NCI-H226 (cell line): Measurements from ENCODE around the gene FAM83G.
"Not testable (repeated sequence)": the region's sequence is repeated elsewhere in the genome, so short reads cannot be mapped to it uniquely, and the experiment has no call there.

Experiments
- DNase-seq: peaks from one replicate; pipeline ENCODE4 v3.0.0-alpha.2; 2015

FAM83G gene

DNA sequence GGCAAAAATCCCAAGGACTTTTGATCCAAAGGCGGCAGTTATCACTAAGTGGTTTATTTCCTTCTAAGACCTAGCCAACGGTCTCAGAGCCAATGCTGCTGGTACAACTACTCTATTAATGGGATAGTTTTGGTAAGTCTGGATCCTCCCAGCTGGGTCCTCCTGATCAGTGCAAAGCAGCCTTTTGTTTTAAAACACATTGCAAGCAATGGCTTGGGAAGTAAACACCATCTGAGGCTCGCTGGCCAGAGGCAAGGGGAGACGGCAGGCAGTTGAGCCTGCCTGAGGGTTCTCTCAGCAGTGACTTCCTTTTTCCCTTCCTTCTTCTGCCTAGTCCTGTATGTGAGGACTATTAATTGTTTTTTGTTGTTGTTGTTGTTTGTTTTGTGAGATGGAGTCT is 54.2 kb downstream of the FAM83G start:
- no peak for DNase-seq

DNA sequence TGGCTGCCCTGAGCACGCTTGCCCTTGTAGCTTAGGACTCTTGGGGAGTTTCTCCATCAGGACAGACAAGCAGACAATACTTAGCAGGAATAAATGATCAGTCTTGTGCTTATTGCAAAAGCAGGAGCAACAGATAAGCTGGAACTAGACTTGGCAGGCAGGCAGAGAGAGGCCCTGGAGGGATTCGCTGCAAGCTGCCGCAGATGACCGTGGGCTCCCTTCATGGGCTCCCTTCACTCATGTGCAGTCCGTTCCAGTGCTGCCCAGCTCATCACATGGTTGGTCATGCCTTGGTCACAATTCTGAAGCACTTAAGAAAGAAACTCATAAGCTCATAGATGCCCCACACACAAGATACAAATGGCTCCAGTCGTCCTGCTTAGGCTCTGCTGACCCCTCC is 55.0 kb downstream of the FAM83G start:
- no peak for DNase-seq

- DNase-seq: no peak
Measured at GRCh38 chr17:18948476-18949006, 56.0 kb downstream of the FAM83G start.

DNA sequence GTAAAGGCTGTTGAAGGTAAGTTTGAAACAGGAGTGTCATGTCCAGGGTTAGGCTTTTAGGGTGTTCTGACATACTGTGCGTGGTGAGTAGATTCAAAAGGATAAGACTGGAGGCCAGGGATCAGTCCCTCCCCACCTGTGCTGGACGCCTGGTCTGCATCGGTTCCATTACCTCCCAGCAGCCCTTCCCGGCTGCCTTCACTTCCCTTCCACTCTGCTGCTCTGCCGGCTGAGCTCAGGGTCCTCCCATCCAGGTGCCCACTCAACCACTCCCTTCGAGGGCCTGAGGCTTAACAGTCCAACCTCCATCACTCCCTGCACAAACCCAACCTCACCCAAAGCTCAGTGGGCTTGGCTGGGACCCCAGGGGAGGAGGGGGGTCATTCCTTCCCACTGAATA is 56.7 kb downstream of the FAM83G start:
- no peak for DNase-seq

- peak; percentile 95 for DNase-seq
Measured at GRCh38 chr17:18946536-18946935, 58.0 kb downstream of the FAM83G start.

- DNase-seq: no peak
Measured at GRCh38 chr17:18944646-18945045, 59.9 kb downstream of the FAM83G start.

DNA sequence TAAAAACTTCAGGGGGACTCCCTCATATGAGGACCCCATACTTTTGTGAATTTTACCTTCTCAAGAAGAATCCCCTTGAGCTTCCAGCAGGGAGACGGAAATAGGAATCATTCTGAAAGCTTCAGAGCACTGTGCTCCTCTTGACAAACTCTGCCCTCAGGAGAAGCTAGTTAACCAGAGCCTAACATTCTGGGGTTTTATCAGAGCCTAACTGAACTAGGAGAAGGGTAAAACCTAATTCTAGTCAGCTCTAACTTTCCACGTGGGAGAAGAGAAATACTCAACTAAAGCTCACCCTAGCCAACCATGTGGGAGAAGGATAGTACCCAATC is 65.9 kb downstream of the FAM83G start:
- DNase-seq: no peak

DNA sequence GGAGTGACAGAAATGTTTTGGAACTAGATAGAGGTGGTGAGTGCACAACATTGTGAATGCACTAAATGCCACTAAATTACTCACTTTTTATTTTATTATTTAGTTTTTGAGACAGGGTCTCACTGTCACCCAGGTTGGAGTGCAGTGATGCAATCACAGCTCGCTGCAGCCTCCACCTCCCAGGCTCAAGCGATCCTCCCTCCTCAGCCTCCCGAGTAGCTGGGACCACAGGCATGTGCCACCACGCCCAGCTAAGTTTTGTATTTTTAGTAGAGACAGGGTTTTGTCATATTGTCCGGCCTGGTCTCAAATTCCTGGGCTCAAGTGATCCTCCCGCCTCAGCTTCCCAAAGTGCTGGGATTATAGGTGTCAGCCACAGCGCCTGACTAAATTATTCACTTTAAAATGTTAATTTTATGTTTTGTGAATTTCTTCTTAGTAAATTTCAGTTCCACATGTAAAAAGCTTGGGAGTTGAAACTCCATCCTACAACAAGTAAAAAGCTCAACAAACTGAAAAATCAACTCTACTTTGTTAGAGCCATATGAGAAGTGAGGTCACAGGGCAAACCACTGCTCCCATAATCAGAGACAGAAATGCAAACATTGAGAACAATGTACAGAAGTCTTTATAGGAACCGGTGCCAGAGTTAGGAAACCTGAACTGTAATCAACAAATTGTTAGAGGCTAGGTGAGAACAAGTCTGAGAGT is 66.4 kb downstream of the FAM83G start:
- no peak for DNase-seq

DNA sequence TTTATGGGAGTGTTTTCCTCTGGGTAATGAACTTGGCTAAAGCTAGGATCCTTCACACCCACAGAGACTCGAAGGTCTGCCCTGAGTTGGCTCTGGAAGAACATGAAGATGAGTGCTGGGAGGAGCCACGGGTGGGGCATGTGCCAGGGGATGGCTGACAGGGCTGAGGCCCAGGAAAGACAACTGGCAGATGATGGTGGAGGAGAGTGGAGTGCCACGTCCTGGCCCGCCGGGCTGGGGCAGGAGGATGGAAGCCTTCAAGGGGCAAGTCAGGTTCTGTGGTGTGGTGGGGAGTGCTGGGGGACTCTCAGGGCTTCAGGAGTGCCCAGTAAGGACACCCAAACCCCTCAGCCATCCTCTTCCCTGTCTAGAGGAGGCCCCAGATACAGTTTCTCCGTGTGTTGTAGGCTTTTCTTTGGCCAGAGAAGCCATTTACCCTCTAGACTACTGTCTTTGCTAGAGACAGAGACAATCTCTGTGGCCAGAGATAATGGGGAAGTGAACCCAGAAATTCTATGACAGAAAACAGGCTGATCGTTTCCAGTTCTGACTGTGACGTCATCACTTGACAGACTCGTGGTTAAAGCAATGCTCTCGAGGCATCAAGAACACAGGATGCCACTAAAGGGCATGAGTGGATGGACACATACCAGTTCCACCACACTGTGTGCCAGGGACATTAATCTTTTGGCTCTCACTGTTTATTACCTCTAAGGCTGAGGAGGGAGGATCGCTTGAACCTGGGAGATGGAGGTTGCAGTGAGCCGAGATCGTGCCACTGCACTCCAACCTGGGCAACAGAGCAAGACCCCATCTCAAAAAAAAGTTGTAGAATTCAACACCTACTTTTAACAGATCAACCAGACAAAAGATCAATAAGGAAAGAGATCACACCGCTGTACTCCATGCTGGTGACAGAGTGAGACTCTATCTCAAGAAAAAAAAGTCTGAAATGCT is 71.2 kb downstream of the FAM83G start:
- DNase-seq: no peak

DNA sequence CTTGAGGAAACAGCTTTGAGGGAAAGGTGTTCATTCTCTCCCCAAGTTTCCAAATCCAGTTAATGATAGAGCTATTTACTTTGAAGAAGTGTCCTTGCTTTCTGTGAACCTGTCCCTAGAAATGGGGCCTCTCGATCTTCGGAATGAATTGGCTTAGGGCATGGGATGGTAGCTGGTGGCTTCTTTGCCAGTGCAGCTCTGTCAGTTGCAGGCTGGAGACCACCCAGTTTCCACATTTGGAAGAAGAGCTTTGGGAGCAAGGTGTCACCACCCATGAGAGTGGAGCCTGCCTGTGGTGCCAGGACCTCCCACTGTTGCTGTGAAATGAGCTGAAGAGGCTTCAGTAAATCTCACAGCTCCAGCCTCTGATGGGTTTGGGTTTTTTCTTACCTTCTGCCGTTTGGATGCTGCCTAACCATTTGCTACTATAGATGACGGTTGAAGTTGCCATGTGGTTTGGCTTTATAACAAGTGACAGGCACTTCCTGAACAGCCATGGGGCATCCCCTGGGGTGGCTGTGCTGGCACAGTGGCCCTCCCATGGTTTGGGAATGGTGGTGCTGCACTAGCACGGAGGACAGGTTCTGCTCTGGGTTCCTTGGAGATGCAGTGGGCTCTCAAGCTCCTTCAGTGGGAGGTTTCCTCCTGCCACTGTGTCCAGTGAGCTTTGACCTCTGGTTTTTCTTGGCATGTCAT is 72.1 kb downstream of the FAM83G start:
- DNase-seq: no peak

GRCh38 chr17:18928628-18929125 is 75.9 kb downstream of the FAM83G start:
- DNase-seq: no peak

DNA sequence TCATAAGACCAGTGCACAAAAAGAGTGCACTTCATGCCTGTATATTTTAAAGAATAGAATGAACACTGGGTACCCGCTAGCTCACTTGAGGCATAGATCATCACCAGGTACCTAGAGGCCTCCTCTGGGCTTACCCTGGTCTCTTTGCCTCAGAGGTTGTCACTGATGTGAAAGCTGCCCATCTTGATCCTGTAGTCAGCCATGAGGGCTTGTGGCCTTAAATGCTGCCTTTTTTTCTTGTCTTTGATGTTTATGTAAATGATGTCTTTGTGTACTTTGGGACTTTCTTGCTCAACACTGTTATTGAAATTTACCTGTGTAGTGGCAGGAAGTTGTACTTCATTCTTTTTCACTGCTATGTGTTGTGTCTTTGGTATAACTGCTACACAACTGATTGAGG is 79.4 kb downstream of the FAM83G start:
- DNase-seq: no peak

DNA sequence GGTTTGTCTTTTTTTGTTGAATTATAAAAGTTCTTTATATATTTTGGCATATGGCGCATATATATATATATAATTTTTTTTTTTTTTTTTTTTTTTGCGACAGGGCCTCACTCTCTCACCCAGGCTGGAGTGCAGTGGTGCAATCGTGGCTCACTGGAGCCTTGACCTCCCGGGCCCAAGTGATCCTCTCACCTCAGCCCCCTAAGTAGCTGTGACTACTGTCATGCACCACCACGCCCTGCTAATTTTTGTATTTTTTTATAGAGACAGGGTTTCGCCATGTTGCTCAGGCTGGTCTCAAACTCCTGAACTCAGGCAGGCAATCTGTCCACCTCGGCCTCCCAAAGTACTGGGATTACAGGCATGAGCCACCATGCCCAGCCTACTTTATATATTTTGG is 82.0 kb downstream of the FAM83G start:
- DNase-seq: not testable (repeated sequence)

DNA sequence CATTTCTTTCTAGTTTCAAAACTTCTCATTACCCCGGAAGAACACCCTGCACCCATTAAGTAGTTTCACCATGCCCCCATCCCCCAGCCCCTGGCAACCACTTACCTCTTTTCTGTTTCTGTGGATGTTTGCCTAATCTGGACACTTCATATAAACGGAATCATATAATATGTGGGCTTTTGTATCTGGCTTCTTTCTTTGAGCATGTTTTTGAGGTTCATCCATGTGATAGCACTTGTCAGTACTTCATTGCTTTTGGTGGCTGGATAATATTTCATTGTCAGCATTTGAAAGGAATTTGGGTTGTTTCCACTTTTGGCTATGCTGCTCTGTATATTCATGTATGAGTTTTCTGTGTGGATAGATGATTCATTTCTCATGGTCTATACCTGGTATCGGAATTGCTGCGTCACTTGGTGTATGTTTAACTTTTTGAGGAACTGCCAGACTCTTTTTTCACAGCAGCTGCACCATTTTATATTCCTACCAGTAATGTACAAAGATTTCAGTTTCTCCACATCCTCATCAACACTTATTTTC is 82.6 kb downstream of the FAM83G start:
- no peak for DNase-seq

DNA sequence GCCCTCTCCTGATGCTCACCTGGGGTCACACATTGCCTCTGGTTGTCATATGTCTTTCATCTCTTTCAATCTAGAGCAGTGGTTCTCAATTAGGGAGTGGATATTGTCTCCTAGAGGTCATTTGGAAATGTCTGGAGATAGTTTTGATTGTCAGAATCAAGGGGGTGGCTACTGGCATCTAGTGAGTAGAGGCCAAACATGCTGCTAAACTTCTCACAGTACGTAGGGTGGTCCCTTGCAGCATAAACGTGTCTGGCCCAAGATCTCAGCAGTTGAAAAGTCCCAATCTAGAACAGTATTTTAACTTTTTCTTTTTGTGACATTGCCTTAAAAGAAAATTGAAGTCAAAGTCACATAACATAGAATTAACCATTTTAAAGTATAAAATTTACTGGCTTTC is 83.1 kb downstream of the FAM83G start:
- no peak for DNase-seq

GRCh38 chr17:18920911-18921441 is 83.6 kb downstream of the FAM83G start:
- DNase-seq: no peak

DNA sequence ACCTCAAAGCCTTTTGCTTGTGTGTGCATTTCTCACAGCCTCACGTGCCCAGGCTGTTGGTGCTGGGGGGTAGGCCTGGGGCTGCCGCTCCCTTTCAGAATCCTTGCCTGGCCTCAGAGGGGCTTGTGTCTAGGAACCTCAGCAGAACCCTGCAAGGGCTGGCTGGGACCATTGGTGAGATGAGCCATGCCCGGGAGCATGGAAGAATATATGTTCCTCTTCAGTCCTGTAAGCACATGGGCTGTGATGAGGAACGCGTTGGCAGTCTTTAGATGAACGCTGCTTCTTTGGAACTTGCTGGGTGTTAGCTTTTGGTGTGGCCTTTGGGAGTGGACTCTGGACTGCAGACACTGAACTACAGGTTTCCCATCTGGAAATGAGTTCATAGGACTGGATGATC is 84.6 kb downstream of the FAM83G start:
- DNase-seq: no peak
